Limb (tissue), 2 donors: Measurements from ENCODE around the gene WDR35.

Experiments
- DNase-seq, 2 donors: peaks; one replicate each; pipeline ENCODE4 v3.0.0-alpha.2; 2016; ENCODE audit errors: extremely low spot score in 2 of 2

Gene WDR35

DNA sequence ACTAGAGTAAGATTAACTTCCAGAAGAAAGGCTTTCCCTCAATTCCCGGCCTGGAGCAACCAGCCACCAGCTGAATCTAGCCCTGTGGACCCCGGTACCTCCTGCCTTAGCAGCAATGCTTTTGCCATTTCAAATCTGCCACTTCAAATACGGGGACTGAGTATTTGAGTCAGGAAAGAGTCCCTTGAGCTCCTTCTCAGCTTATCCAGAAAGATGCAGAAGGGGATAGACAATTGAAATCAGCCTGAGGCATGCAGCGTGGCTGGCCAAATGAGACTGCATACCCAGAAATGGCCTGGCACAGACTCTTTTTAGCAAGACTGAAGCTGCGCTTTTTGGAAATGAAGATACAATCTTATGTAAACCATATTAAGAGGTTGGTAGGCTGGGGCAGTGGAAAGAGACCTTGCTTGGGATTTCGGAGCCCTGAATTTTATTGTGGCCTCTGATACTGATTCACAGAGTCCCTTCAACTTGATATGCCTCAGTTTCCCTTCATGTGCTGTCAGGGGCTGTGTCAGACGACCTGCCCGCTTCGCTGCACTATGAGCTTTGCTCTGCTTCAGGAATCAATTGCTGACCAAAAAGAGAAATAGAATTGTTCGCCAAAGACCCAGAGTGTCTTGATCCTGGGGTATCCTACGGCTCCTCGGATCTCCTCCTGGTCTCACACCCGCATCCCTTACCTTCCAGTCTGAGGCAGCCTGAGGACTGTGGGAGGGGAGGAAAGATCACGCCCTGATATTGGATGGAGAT lies 21.5 kb upstream of the WDR35 start:
- no peak for DNase-seq

DNA sequence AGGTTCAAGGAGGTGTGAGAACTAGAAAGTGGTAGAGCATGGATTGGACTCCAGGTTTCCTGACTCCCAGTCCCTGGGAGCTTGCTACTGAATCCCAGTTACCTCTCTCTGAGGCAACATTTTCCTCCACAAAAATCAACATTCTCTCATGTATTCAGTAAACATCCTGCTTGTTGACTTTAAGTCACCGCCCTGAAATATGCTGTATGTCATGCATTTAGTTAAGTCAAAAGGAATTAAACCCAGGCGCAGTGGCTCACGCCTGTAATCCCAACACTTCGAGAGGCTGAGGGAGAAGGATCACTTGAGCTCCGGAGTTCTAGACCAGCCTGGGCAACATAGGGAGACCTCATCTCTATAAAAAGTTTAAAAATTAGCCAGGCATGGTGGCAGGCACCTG lies 18.8 kb upstream of the WDR35 start:
- DNase-seq: no peak

DNA sequence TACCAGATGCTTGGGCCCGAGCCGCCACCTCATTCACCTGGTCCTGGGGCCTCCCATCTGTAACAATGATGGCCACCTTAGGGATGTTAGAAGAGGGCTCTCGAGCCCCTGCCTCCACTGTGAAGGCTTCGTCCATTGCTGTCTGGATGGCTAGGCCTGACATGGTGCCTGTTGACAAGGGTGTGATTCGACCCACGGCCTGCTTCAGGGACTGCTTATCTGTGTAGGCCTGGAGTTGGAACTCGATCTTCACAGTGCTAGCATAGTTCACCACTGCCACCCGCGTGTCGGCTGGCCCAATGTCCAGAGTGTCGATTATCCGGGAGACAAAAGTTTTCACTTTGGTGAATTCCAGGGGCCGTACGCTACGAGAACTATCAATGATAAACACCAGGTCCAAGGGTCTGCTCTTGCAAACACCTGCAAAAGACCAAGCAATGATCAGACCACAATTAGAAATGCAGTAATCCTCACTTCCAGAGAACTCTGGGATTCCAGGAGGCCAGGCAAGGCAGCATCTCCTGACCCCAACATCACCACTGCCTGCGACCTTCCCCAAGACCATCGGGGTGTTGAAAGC lies 16.1 kb upstream of the WDR35 start:
- DNase-seq: no peak

DNA sequence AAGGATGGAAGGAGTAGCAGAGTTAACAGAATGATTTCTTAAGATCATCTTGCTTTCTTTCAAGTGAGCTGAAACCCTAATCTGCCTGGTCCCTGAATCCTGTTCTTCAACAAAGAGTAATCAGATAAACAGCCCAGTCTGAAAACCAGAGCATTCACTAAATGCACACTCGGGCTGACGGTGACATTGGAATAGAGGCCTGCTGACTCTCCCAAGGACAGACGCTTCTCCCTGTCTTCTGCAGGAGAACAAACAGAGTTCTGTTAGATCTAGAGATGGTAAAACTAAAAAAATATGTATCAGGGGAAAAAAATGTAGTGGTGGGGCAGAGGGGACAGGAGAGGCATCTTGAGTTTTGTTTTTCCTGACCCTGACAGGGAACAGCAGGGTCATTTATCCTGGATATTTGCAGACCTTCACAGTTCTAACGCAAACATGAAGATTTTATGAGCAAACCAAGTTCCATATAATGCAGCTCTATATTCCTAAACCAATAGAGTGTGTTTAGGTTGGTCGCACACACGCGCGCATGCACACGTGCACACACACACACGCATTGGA lies 15.2 kb upstream of the WDR35 start:
- DNase-seq: no peak

DNA sequence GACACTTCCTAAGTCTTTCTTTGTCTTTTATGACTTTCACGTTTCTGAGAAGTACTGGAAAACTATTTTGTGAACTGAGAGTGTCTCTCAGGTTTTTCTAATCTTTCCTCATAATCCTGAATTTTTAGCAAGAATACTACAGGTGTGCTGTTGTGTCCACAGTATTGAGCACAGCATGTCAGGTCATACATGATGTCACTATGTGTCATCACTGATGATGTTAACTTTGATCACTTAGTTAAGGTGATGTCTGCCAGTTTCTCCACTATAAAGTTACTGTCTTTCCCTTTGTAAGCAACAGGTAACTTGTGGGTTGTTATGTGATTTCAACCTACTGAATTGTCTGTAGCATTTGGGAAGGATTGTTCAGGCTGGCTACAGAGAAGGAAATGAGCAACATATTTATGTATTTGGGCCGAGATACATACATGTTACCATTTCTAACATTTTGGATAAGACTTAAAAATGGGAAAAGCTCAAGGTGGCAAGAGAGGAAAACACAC lies 11.5 kb upstream of the WDR35 start:
- no peak for DNase-seq

DNA sequence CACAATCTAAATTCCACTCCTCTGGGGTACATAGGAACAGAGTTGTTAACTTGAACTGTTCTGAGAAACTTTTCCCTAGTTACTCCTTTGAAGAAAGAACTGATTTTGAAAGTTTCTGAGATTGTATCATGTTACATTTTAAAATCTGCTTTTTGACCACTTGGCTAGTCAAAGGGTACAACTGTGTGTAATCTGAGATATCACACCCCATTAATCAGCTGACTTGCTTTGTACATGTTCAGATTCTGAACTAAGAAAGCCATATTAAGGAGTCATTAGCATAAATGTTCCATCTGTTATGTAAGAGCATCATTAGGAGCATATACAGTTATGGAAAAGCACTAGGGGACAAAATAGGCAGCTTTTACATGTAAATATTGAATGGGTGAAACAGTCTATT lies 3.8 kb upstream of the WDR35 start:
- DNase-seq: no peak

DNA sequence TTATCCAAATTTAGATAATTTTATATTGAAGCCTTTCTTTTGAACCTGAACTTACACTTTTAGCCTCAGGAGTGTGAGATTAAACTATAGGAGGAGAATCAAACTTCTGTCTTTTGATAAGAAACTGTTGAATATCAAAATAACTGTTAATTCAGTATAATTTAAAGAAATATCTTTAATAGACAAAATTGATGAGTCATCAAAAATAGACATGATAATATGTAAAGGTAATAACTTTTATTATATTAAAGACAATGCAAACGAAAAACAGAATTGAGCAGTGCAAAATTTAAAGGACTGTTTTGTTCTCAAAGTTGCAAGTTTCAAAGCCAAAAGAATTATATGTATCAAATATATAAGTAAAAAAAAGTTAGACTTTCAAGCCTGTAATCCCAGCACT lies 2.0 kb upstream of the WDR35 start:
- no peak for DNase-seq

DNA sequence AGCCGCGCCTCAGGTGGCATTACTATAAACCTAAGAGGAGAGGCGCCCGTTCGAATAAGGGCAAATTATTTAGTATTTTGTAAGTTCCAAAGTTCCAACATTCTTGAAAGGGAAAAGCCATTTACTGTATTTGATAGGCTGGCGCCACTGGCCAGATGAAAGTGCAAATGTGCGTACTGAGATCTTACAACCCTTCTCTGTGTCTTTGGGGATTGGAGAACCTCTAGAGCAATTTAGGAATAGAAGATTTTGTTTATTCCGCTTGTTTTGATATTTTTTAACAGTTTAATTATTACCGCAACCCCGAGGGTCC lies 467 bp upstream of the WDR35 start:
- no peak for DNase-seq

DNA sequence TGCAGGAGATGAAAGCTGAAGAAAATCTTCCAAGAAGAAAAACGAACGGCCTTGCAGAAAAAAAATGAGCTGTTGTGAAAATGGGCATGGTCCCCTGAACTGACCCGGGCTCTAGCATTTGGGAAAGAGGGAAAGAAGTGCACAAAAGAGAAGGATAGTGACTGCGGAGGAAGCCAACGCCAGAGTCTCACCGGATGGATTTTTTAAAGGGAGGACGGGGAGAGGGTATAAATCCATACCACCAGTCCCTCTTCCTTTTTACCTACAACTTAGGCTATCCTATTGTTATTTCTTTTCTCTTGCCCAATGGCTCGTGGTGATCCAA lies 601 bp downstream of the WDR35 start:
- no peak for DNase-seq

DNA sequence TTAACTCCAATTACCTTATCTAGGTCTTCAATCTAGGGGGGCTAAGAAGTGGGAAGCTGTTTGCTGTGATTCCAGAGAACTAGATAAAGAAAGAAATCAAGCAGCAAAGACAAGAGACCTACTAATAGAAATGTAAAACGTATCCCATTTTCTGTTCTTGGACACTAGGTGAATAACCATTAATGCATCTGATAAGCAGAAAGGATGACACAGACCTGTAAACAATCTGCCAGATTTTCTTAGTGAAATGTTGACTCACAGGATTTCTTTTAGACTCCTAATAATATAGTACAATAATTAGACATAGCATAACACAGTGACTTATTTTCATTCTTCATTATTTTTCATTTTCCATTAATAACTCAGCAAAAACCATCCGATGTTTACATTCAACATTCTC lies 1.3 kb downstream of the WDR35 start:
- DNase-seq: no peak

DNA sequence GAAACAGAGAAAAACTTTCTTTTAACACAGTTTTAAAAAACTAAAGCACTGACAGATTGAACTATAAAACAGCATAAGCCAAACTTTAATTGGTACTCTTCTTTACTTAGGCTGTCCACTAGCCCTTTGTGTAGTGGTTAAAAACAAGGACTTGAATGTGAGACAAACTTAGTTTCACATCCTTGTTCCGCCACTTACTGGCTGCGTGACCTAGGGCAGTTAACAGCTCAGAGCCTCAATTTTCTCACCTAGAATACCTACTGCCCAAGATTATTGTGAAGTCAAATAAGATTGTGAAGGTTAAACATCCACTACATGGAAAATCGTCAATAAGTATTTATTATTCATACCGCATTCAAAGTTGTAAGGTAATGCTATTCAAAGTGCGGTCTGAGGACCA lies 2.0 kb downstream of the WDR35 start:
- DNase-seq: no peak

DNA sequence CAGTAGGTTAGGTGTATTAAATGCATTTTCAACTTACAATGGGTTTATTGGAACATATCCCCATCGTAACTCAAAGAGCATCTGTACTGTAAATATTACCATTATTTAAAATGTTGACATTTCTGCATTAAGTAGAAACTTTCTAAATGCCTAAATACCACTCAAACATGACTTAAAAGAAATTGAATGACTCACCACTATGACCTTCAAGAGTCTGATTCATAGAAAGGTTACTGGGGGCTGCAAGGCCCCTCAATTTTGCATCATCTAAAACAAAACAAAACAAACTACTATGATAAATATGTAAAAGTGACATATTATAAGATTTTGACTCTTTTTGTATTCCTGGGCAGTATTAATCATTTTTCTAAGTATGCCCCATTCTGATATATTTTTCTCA lies 7.6 kb downstream of the WDR35 start:
- no peak for DNase-seq

DNA sequence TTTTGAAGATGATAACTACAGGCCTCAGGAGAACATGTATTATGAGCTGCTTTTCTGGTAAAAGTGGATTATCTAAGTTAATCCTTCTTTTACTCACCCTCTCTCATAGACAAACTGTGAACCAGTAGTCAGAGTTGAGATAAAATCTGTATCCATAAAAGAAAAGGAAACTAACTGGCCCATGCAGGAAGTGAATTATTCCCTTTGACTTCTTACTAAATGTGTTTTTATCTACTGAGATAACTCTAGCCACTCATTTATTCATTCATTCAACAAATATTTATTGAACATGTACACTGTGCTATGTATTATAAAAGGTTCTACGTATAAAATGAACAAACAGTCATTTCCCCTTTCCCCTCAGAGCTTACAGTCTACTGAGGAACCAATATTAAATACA lies 10.0 kb downstream of the WDR35 start:
- DNase-seq: no peak

DNA sequence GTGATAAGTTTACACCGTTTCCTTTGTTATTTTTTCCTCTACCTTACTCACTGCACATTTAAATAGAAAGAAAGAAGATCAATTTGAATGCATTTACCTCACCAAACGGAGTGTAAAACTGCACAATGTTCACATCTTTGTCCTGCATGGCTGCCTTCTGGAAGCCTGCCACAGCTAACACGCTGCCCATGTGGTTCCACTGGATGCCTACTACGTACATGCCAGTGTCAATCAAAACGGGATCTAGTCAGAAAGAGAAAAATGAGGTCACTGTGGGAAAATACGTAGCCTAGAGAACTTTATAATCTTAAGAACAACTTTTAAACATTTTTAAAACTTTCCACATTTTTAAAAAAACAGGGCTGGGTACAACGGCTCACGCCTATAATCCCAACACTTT lies 16.4 kb downstream of the WDR35 start:
- DNase-seq: no peak

DNA sequence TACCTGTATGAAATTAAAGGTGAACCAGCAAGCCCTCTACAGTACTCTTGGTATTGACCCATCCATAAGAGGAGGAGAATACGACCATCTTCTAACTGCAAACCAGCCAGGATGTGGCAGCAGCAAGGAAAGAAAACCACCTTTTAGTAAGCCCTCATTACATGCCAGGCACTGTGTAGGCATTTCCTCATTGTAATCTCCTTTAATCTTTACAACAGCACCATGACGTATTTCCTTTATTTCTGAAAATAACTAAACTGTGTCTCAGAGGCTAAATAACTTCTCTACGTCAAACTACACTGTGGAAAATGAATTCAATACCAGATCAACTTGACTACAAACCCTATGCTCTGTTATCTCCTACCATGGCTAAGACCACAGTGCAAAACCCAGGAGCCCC lies 18.2 kb downstream of the WDR35 start:
- no peak for DNase-seq

DNA sequence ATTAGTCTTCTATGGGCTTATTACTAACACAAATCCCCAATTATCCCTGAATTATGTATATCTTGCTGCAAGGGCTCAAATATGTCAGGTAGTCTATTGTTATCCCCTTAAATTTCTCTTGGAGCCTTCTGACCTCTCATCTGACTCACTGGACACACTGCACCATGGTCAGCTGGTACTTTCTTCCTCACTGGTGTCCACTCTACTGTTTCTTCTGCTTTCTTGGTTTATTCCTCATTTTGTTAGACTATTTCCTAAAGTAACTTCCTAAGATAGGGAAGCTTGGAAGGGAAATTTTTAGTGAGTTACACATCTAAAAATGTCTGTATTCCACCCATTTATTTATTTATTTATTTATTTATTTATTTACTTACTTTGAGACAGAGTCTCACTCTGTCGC lies 26.5 kb downstream of the WDR35 start:
- DNase-seq: no peak

DNA sequence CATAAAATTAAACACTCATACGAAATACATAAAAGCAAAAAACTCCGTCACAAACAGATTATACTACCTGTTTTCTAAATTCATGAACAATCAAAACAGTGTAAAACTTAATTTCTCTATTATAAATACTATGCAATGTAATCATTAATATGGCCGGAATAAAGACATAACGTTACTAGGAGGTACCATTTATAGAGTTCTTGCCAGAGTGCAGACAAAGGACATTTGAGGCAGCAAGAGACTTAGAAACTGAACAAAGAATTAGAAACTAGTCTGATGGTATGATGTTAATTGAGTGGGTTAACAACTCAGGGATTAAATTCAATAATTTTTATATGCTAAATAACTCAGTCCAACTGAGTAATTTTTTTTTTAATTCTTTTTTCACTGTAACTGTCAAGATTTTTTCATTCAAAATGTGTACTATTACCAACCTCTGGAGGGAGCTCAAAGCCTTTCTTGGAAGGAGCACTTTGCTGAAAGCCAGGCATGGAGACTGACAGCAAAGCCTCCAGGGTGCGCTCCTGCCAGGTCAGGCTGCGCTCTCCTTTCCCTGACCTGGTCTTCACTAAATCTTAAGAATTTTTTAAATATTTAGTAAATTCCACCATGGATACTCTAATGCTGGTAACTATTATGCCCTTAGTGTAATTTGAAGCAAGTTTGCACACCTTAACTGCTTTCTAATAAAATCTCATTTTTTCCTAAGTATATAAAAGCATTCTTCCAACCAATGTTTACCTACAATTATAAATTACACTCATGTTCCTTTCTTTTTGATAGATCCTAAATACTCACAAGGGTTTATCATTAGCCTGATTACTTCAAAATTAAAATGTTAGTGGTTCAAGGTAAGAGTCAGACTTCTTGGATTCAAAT lies 34.1 kb downstream of the WDR35 start:
- peak; percentile 56 to 72 for DNase-seq

DNA sequence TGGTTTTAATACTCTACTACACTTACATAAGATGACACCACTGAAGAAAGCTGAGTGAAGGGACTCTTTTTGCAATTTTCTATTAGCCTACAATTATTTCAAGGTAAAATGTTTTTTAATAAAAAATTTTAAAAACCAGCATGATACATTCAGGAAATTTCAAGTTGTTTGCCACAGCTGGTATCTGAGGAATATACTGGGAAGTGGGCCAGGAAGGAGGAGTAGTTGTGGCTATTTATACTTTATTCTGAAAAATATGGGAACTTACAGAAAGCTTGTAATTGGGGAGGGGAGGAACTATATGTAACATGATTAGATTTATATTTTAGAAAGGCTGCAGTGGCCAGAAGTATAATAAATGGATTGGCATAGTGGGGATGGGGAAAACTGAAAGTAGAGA lies 40.8 kb downstream of the WDR35 start:
- DNase-seq: peak in 1 of 2 donors; percentile 42

DNA sequence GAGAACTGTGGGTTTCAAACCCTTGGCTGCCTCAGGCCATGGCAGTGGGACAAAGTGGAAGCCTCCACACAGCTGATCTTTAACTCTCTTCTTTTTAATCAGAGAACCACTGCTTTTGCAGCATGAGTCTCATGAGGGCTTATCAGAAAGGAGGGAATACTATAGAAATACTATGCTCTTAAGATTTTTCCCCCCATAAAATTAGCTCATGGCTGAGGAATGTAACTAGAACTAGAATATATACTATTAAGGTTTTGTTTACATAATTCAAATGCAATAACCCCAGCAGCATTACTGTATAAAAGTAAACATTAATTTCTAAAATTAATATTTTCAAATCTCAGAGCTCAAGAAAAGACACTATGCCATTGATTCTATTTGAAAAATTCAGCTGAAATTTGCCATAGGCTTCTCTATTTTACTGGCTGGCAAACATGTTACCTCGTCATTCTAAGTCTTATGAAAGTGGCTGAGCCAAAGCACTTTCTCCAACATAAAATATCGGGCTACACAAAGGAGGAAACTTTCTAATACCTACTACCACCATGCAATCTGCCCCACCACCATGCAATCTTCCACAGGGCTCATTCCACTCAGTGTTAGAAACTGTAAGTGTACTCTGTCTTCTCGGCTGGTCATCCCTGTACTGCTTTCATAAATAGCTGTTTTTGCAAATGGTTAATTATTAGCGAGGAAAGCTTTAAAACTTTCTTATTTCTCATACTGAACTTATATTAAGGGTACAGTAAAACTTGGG lies 42.5 kb downstream of the WDR35 start:
- DNase-seq: no peak

DNA sequence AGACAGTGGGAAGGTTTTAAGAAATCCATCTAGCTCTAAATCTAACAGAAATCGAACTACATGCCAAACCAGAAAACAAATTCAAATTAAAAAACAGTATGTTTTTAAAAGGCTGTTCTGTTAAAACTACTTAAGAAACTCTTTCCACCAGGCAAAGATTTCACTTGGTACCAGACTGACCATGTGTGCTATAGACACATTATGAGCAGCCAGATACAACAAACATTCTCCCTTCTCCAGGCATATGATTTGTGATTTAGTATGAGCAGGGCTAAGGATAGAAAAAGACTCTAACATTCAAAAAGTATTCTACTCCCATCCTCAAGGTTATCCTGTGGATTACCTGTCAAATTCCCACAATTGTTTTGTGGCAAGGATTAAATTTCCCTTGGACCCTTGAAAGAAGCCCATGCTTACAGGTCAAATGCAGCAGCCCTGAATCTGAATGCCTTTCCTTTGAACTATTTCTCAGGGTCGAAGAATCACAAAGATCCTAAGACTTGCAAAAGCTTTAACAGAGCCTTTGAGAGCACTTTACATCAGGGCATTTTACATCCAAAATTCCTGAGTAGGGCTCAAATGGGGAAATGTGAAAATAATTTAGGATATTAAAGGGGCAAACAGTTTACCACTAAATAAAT lies 45.6 kb downstream of the WDR35 start:
- DNase-seq: no peak

DNA sequence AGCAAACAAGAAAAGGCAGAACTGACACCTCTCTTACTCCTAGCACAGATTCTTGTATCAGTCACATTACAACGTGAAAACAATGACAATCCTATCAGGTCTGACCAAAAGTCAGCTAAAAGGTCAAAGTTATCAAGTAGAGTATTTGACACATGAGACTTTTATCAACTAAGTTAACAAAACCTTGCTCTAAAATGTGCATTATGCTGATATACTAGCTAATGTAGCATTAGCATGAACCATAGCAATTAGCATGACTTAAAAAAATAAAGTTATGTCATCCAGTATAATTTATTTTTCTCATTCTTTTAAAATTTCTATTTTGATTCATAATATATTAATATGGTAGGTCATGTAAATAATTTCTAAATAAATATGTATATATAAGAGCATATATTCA lies 46.7 kb downstream of the WDR35 start:
- no peak for DNase-seq
